HEK293T (cell line): Measurements from ENCODE around the gene FLRT2.

ENCODE experiments used
- CTCF ChIA-PET: fragments of 350-600 bp; formaldehyde crosslinking; extraction: SDS; loops from one replicate; lab custom pipeline; 2021; ENCODE audit warnings: antibody characterized with exemption, inconsistent platforms; lab: Yijun Ruan, JAX
- POLR2A ChIA-PET: fragments of 350-600 bp; formaldehyde crosslinking; extraction: SDS; loops from one replicate; lab custom pipeline; 2020; ENCODE audit warnings: antibody characterized with exemption, inconsistent platforms; lab: Yijun Ruan, JAX
- DNase-seq: peaks from one replicate; pipeline ENCODE4 v3.0.0; 2012; ENCODE audit warnings: mixed read lengths; ENCODE audit errors: extremely low spot score
- ARNT ChIP-seq: fragments of 450-650 bp; IDR thresholded peaks from 2 replicates; pipeline ENCODE4 v1.6.1; 2017; ENCODE audit warnings: mild to moderate bottlenecking
- BHLHE40 ChIP-seq: fragments of 450-650 bp; IDR thresholded peaks from 2 replicates; pipeline ENCODE4 v1.6.1; 2016; ENCODE audit warnings: mild to moderate bottlenecking, moderate library complexity, borderline replicate concordance
- CTBP1 ChIP-seq: fragments of 450-650 bp; IDR thresholded peaks from 2 replicates; pipeline ENCODE4 v1.6.1; 2016; ENCODE audit warnings: borderline replicate concordance
- ELF4 ChIP-seq: fragments of 450-650 bp; IDR thresholded peaks from 2 replicates; pipeline ENCODE4 v1.6.1; 2017; ENCODE audit warnings: antibody characterized with exemption
- FOXA1 ChIP-seq: fragments of 450-650 bp; IDR thresholded peaks from 2 replicates; pipeline ENCODE4 v1.6.1; 2016; ENCODE audit warnings: mild to moderate bottlenecking
- FOXK2 ChIP-seq: fragments of 450-650 bp; IDR thresholded peaks from 2 replicates; pipeline ENCODE4 v1.6.1; 2016; ENCODE audit warnings: mild to moderate bottlenecking
- FOXM1 ChIP-seq: fragments of 450-650 bp; IDR thresholded peaks from 2 replicates; pipeline ENCODE4 v1.6.1; 2017; ENCODE audit warnings: mild to moderate bottlenecking, borderline replicate concordance
- HDGF ChIP-seq: fragments of 450-650 bp; IDR thresholded peaks from 2 replicates; pipeline ENCODE4 v1.6.1; 2017; ENCODE audit warnings: antibody characterized with exemption, borderline replicate concordance
- L3MBTL2 ChIP-seq: fragments of 450-650 bp; conservative IDR thresholded peaks from 2 replicates; pipeline ENCODE4 v1.6.1; 2016; ENCODE audit warnings: mild to moderate bottlenecking
- LEF1 ChIP-seq: fragments of 450-650 bp; IDR thresholded peaks from 2 replicates; pipeline ENCODE4 v1.6.1; 2017; ENCODE audit warnings: mild to moderate bottlenecking, borderline replicate concordance
- NFRKB ChIP-seq: fragments of 450-650 bp; IDR thresholded peaks from 2 replicates; pipeline ENCODE4 v1.6.1; 2016; ENCODE audit warnings: mild to moderate bottlenecking, moderate library complexity
- SP1 ChIP-seq: fragments of 450-650 bp; IDR thresholded peaks from 2 replicates; pipeline ENCODE4 v1.6.1; 2017
- SUZ12 ChIP-seq: fragments of 450-650 bp; IDR thresholded peaks from 2 replicates; pipeline ENCODE4 v1.6.1; 2016; ENCODE audit warnings: mild to moderate bottlenecking
- TARDBP ChIP-seq: fragments of 450-650 bp; IDR thresholded peaks from 2 replicates; pipeline ENCODE4 v1.6.1; 2016
- ZNF384 ChIP-seq: fragments of 450-650 bp; IDR thresholded peaks from 2 replicates; pipeline ENCODE4 v1.6.1; 2016
- TF ChIP-seq, protein P1 (sequence below): fragments of 450-650 bp; IDR thresholded peaks from 2 replicates; pipeline ENCODE4 v1.6.1; 2016

Gene FLRT2

DNA sequence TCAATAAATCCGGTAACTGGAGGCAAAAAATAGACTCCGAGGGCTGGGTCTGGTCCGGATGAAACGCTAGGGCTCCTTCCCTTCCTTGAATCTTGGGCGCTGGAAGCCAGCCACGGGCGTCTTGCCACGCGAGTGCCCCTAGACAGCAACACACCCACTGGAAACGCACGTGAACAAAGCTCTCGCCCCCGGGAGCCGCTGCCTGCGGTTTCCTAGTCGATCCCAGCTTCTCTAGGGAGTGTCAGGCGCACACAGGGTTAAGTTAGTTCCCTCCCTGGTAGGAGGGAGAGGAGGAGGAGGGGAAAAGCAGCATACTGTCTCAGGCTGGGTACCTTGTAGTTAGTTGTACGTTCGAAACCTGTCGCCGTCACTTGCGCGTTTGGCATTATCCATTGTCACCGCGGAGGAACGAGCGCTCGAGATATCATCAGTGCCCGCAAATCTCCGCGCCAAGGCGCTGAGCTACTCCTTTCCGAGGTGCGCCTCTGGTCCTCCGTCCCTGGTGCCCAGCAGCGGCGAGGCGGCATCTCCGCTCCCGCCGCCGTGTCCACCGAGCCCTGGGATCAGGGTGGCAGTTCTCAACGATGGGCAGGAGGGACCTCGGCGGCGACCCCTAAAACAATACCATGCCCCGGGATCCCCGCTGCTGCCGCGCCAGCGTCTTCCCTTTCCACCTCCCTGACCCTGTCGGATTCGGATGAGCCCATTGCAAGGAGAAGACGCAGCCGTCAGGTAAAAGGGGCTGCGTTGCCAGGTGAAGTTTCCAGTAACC lies at the start of gene FLRT2:
TSS of gene FLRT2 (plus strand) at position 342 of the 772 bp plus-strand sequence. CDS start 91,371 bp downstream, outside the sequence.
- no peak for TF ChIP-seq SUZ12
- TF ChIP-seq, protein P1, sequence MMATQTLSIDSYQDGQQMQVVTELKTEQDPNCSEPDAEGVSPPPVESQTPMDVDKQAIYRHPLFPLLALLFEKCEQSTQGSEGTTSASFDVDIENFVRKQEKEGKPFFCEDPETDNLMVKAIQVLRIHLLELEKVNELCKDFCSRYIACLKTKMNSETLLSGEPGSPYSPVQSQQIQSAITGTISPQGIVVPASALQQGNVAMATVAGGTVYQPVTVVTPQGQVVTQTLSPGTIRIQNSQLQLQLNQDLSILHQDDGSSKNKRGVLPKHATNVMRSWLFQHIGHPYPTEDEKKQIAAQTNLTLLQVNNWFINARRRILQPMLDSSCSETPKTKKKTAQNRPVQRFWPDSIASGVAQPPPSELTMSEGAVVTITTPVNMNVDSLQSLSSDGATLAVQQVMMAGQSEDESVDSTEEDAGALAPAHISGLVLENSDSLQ = no peak
- TF ChIP-seq ARNT = no peak
- no peak for TF ChIP-seq SP1
- no peak for TF ChIP-seq NFRKB
- ChIA-PET POLR2A (no interaction called here), CTCF (interaction anchor here (0.6 kb wide), 1 partner anchor 400 kb away, joined by 3 read pairs; no protein-coding TSS in a partner anchor)
- no peak for DNase-seq

- TF ChIP-seq CTBP1 = no peak
- no peak for TF ChIP-seq L3MBTL2
- no peak for TF ChIP-seq HDGF
- TF ChIP-seq, protein P1 = no peak
- no peak for TF ChIP-seq TARDBP
- no peak for TF ChIP-seq FOXM1
- no peak for TF ChIP-seq BHLHE40
- TF ChIP-seq FOXA1 = no peak
- no peak for TF ChIP-seq SUZ12
- TF ChIP-seq ELF4 = no peak
- no peak for TF ChIP-seq NFRKB
- no peak for TF ChIP-seq ARNT
- TF ChIP-seq ZNF384 = no peak
- TF ChIP-seq LEF1 = no peak
- TF ChIP-seq SP1 = no peak
- no peak for TF ChIP-seq FOXK2
- POLR2A ChIA-PET = no interaction called here
- CTCF ChIA-PET = no interaction called here
Measured at GRCh38 chr14:85481471-85481870, 48.5 kb upstream of the FLRT2 start.

DNA sequence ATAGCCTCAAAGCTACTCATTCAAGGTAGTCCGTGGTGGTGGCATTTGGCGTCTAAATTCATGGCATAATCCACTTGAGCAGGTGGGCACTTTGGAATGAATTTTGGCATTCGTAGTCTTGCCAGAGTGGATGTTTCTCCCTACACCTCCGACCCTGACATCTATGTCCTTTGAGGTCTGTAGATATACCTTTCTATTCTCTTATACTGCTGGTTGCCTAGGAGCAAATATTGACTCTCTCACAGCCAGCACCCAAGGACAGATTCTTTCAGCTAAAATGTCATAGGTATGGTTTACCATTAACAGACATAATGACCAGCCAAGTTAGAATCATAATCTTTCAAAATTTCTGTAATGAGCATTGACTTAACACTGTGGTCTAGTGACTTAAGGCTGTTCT lies 47.4 kb upstream of the FLRT2 start:
- ChIA-PET POLR2A (no interaction called here), CTCF (interaction anchor here (1.0 kb wide), 1 partner anchor 11 kb away, joined by 3 read pairs; no protein-coding TSS in a partner anchor)
- TF ChIP-seq SUZ12 (no peak), LEF1 (no peak), CTBP1 (no peak), L3MBTL2 (no peak), TARDBP (no peak), ZNF384 (no peak), BHLHE40 (no peak), FOXA1 (no peak), FOXM1 (no peak), ARNT (no peak), FOXK2 (no peak), HDGF (no peak), SP1 (no peak), NFRKB (no peak), ELF4 (no peak)
- TF ChIP-seq, protein P1 = no peak
- DNase-seq = no peak

More at GRCh38 chr14:85481471-85481870, 48.5 kb upstream of the FLRT2 start:
- no peak for DNase-seq

DNA sequence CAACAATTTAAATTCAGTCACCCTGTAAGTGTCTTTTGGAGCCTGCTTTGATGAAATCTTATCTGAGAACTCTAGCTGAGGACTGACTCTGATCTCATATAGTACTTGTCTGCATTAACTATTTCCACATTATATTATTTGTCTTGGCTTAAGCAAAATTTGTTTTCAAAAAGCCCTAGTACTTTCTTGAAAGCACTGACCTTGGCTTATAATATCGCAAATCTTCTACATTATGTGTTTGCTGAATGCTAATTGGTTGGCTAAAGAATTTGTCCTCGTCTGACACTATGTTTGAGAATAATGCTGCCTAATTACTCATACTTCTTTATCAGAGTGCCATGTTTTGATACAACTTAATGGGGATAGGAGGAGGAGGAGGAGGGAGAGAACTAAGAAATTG lies 46.9 kb upstream of the FLRT2 start:
- ChIA-PET CTCF (no interaction called here), POLR2A (no interaction called here)
- DNase-seq = no peak
- TF ChIP-seq FOXM1 (no peak), CTBP1 (no peak), SP1 (no peak), LEF1 (no peak), BHLHE40 (no peak), ELF4 (no peak), SUZ12 (no peak), ZNF384 (no peak), HDGF (no peak), TARDBP (no peak), FOXK2 (no peak), L3MBTL2 (no peak), NFRKB (no peak), ARNT (no peak), FOXA1 (no peak)
- TF ChIP-seq, protein P1 = no peak

- DNase-seq = no peak
- ChIA-PET POLR2A (no interaction called here), CTCF (no interaction called here)
- TF ChIP-seq, protein P1 = no peak
- TF ChIP-seq ZNF384 (no peak), FOXM1 (no peak), ELF4 (no peak), BHLHE40 (no peak), FOXK2 (no peak), CTBP1 (no peak), SUZ12 (no peak), TARDBP (no peak)
Measured at GRCh38 chr14:85483652-85484051, 46.3 kb upstream of the FLRT2 start.
